Measurements from ENCODE around the gene TSN.
"Not testable (repeated sequence)": the region's sequence is repeated elsewhere in the genome, so short reads cannot be mapped to it uniquely, and the experiment has no call there.

The TSN gene

DNA sequence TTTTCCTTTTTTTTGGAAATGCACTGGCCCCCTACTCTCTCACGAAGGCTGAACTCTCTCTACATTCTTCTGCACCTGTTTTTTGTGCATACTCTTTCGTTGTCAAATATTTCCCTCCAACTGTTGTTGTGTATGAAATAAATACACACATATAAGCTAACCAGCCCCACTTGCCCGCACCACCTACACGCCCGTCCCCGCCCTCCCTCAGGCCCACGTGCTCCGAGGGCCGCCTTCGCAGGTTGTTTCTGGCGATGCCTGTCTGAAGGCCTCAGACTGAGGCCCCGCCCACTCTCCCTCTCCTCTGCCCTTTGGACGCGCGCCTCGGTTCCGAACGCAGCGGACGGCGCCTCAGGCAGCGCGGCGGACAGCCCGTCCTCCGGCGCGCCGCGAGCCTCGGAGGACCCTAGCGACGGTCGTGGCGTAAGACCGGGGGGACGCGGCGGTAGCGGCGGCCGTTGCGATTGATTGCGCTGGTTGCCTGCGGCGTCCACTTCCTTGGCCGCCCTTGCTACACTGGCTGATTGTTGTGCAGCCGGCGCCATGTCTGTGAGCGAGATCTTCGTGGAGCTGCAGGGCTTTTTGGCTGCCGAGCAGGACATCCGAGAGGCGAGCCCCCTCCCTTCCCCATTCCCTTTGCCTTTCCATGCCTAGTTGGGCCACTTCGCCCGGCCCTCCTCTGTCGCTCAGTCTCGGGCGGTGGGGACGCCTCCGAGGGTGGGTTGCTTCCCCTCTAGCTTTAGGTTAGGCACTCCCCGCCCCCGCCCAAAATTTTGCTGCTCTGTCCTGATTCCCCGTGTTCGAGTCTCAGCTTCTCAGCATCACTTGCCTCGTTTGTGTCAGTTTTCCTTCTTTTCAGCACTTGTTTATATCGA lies at the start of gene TSN:
Gene TSN, plus strand, starts transcription at position 415 of the 875 bp plus-strand sequence. Its CDS starts 129 bp downstream, at position 544.
- peak; percentile 84 to 94 for DNase-seq

DNA sequence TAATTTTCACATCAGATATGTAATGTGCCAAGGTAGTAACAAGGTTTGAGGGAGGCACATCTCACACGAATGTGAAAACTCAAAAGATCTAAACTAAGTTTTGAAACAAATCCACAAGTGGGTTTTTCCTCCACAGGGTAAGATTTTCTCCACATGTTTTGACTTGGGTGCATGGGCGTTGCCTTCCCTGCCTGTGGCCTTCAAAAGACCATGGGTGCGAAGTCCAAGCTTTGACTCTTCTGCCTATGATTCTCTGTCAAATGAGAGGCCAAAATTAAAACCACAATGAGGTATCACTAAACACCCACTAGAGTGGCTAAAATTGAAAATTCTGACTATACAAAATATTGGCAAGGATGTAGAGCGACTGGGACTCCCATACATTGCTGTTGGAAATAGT lies 49.5 kb upstream of the TSN start:
- no peak for DNase-seq

DNA sequence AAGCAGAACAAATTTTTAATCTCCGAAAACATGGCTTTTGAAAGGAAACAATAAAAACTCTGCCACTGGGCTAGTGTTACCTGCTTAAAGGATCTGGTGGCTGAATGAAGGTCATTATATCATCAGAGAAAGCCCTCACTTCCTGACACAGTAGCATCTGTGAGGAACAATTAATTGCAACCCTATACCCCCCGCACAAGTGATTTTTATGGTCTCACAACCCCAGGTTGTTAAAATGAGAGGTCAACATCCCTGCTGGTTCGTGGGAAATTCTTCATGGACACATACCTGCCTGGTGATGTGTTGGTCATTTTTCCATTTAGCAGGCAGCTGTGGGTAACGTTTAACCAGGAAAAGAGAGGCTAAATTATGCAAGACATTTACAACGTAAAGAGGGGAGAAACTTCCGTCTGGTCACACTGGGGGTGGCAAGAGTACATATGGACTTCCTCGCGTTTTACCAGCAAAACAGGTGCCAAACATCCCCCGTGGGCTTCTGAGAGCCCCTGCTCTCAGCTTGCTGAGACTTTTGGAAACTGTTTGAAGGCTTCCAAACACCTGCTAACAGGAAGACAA lies 48.0 kb upstream of the TSN start:
- no peak for DNase-seq

DNA sequence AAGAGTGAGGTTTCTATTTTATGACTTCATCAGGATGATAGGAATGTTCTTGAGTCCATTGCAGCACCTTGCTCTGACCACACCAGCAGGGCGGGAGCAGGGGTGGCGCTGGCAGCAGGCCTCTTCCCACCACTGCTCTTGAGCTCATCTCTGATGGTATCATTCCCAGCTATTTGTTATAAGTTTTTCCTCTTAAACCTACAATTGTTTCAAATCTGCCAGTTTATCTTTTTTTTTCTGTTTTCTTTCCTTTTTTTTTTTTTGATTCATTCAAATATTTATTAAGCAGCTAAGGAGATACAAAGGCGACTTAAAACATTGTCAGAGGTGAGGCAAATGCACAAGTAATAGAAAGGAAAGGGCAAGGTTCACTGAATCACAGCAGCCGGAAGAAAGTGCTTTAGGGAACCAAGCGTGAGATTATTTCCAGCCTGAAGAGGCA lies 47.5 kb upstream of the TSN start:
- DNase-seq: no peak

DNA sequence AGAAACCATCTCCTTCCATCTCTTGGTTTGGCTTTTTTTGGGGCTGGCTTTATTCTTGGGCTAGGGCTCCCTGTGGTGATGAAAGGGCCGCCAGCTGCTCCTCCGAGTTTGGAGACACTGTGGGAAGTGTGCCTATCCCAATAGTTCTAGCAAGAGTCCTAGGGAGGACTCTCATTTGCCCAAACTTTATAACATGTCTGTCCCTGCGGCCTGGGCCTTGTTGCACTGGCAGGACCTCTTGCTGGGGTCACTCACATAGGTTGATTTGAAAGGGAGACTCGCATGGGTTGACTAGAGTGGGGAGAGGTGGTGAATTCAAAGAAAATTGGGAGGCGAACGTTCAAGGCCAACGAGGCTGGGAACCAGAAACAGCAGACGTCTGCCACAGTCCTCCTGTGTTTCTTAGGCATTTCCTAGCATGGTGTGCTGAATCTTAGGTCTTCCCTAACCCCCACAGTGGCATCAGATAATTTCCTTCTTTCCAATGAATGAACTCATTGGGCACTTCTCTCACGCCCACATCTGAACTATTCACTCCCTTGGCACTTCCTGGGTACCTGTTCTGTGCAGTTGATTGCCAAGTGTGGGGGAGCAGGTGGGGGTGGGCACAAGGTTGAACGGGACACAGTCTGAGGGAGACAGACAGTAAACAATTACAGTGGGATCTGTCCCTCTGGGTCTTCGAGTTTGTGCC lies 45.5 kb upstream of the TSN start:
- DNase-seq: no peak

DNA sequence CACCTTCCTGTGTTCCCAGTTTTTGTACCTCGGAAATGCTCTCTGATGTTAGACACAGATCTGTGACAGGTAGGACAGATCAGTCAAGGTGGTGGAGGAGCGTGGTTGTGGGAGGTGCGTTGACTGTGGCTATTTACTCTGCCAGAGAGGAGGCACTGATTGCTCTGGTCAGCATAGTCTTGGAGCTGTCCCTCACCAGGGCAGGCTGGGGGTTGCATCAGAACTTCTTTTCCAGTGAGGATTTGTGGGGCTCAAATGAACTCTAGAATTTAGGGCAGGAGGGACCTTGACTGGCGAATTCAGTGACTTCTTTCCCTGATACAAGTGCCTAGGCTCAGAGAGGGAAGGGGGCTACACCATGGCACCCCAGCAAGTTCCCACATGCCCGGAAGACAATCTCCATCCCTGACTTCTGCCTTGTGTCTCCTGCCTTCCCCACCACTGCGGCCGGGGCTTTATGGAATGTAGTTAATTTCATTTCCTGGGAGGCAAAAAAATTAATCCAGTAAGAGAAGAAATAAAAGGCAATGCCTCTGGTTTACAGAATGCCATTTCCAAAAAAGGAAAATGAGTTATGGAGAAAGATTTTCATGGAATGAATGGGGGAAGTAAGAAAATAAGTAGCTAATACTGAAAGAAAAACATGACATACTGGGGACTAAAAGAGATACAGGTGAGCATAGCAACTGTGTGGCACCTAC lies 44.8 kb upstream of the TSN start:
- no peak for DNase-seq

DNA sequence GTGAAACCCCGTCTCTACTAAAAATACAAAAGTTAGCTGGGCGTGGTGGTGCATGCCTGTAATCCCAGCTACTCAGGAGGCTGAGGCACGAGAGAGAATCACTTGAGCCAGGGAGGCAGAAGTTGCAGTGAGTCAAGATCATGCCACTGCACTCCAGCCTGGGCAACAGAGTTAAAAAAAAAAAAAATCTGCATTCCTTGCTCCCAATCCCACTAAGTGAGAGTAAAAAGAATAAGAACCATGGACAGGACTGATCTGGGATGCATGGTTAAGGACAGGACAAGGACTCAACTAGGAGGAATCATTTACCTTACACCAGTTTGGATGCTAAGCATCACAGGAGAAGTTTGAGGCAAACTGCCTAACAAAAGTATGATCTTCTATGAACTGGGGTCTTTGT lies 44.0 kb upstream of the TSN start:
- DNase-seq: not testable (repeated sequence)

DNA sequence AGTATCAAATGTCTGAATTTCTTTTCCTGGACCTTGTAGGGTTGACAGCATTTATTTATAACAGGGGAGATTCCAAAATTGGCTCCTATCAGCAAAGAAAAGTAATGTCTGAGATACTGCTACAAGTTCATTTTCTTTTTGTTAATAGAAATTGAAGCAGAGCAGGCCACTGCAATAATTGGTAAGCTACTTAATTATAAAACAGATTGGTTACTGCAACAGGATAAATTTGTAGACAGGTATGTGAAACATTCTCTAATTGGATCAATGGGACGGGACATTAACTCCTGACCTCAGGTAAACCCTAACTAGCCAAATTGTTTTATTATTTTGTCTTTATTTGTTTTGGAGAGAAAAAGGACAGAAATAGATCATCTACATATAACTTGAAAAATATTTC lies 39.3 kb upstream of the TSN start:
- no peak for DNase-seq

DNA sequence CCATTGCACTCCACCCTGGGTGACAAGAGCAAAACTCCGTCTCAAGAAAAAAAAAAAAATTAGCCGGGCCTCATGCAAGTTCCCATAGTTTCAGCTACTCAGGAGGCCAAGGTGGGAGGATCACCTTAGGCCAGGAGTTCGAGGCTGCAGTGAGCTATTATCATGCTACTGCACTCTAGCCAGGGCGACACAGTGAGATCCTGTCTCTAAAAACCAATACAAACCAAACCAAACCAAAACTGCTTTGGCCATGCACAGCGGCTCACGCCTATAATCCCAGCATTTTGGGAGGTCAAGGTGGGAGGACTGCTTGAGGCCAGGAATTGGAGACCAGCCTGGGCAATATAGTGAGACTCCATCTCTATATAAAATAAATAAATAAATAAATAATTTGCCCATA lies 37.9 kb upstream of the TSN start:
- no peak for DNase-seq

DNA sequence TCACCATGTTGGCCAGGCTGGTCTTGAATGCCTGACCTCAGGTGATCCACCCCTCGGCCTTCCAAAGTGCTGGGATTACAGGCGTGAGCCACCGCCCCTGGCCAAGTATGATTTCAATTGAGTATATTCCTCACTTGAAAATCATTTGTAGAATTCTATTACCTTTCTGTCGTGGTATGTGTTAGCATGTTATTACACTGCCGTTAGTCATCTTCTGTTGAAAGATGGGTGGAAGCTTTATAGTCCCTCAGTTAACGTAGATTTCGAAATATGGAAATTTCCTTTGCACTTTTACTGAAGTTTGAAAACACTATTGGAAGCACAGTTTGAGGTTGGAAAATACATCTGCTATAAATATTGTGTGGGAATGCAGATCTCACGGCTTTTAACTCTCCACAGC lies 33.5 kb upstream of the TSN start:
- no peak for DNase-seq

DNA sequence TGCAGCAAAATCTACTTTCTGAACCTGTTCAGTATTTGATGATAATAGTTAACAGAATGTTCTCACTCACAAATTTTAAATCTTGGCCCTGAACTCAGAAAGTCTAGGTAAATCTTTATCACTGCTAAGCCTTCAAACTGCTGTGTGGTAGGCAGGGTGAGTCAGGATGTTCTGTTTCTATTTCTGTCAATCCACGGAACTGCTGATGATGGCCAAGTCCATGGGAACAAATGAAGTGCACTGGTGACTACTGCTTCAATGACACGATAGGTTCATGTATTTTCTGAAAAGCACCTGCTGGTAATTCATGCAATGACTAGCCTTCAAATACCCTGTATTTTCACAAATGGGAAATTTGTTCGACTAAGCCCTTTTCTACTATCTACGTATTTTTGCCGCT lies 33.0 kb upstream of the TSN start:
- DNase-seq: no peak

DNA sequence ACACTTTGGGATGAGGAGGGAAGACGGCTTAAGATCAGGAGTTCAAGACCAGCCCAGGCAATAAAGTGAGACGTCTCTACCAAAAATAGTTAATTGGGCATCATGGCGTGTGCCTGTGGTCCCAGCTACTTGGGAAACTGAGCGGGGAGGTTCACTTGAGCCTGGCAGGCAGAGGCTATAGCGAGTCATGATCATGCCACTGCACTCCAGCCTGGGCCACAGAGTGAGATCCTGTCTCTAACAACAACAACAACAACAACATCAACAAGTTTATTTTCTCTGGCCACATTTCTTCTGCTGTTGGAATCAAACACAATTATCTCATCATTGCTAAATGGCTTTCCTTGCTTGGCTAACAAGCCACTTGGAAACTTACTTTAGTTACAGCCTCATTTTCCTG lies 32.1 kb upstream of the TSN start:
- DNase-seq: no peak

DNA sequence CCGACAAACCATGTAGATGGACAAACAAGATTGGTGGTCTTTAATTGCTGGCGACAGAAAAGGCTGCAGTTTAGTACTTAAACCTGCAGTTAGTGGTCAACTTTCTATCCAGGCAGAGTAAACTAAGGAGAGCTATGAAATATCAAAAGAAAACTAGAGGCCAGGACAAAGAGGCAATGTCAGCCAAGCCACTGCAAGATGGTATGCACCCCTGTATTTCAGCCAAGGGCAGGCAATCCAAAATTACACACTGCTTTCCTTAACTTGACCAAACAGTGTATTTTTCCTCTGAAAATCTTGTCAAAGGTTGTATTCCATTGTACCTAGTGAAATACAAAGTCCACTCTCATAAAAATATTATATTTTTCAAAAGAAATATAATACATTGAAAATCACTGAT lies 28.1 kb upstream of the TSN start:
- no peak for DNase-seq

DNA sequence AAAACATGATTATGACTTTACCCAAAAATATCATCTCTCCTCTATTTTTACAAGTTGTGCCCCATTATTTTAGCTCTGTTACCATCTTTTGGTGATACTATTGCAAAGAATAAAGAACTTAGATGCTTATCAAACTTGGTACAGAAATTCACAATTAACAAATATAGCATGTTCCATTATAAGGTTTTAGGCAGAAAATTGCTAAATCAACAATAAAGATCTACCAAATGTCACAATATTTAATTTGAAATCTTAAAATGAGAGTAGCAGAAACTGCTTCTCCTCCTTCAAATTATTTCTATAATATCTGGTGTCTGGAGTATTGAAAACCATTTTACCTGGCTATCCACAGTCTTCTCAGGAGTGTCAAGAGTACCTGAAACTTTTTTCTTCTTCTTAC lies 27.5 kb upstream of the TSN start:
- DNase-seq: no peak

DNA sequence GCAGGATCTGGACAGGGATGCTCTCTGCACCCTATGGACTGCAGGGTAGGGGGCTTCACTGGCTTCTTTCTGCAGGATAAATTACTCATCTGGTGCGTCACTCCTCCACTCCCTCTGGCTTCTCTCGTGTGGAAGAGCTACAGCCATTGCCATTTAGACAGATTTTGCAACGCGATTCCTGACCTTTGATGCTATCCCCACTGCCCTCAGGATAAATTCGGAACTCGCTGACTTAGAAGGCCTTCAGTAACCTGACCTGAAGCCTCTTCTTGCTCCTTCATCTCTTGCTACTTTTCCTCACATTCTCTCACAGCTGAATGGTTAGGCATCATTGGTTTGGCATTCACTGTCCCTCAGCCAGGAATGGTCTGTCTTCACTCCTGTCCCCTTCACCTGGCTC lies 24.1 kb upstream of the TSN start:
- DNase-seq: no peak

DNA sequence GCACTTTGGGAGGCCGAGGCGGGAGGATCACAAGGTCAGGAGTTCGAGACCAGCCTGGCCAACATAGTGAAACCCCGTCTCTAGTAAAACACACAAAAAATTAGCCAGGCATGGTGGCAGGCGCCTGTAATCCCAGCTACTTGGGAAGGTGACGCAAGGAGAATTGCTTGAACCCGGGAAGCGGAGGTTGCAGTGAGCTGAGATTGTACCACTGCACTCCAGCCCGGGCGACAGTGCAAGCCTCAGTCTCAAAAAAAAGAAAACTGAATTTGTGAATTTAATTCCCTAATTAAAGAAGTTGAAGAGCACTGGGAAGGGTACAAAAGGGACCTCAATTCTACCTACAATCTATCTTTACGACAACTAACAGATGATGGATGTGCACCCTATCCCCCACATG lies 20.9 kb upstream of the TSN start:
- DNase-seq: not testable (repeated sequence)

DNA sequence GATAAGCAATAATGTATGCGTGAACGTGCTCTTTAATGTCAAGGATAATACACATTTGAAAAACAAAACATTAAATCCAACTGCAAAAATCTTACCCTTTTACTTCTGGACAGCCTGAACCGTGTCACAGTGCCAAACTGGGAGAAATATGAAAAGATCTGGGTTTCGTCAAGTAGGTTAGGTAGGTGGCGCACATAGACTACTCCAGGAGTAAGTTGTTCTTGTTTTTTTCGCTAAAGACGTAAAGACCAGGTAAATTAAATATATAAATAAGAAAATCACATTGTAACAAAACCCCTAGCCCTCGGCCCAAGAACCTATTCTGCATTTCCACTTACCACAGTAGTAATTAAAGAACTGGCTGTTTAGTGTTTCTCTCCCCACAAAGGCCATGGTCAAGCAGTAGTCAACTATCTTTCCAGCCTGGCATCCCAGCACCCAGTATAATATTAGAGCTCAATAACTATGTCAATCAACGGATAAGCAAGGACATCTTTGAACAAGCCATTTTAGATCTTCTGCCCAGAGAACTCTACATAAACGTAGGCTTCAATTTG lies 19.9 kb upstream of the TSN start:
- no peak for DNase-seq

DNA sequence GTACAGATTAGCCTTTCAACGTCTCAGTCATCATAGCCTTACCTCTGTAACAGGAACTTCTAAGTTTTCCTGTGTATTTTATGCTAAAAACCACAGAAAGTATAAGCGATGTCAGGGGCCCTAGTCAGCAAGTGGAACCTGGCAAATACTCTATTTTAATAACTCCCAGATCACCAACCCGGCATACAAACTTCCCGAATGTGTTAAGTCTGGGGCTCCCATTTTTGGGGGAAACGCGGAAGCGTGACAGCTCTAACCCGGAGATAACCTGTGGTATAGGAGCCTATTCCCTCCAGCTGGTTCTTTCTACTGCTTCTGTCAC lies 19.4 kb upstream of the TSN start:
- DNase-seq: no peak

DNA sequence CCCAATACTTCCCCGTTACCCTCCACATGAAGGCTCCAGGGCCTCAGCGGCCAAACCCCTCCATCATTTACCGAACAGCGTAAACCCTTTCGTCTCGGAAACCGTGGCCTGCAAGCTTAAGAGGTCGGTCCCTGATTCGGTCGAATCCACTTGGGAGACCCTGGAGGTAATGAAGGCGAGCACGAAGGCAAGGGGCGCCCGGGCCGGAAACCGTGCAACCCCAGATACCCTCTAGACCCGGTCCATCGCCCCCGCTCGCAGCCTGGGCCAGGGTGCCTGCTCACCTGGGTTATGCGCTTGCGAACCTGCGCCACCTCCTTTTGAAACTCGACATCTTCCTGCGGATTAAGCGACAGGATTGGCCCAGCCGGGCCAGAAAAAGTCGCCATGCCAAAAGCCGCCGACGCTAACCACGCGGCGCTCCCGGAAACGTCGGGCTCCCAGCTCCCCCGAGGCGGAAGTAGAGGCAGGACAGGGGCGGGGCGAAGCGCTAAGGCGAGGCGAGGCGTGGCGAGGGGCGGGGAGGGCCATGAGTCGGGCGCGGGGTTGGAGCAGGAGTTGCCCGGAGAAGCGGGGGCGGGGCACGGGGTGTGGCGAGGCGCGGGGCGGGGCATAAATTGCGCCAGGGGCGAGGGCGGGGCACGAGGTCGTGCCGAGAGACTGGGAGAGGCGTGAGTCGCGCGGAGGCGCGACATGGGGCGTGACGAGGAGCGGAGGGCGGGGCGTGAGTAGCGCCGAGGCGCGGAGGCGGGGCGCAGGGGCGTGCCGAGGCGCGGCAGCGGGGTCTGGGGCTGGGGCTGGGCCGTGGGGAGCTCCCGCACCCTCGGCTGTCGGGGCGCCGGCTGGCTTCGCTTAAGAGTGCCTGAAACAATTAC lies 18.8 kb upstream of the TSN start, which contains the start of gene NIFK:
Gene NIFK, minus strand, starts transcription at position 414 of the 875 bp plus-strand sequence. Its CDS starts 25 bp downstream, at position 389.
- peak; percentile 97 to 98 for DNase-seq

DNA sequence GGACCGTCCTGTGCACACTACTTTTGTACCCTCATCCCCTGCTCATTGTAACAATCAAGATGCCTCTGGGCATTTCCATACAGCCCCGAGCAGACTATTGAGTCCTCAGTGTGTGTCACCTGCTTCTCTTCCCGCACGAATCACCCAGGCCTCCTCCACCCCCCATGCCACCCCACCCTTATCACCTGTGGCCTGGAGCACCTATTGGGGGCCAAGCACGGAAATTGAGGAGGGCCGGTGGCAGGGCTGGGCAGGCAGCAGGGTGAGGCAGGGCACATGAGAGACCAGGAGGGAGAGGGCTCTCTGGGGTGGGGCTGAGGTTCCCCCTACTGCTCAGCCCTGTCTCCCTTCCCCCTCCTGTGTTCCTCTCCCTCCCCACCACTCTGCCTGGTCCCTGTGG lies 14.5 kb upstream of the TSN start:
- DNase-seq: no peak

DNA sequence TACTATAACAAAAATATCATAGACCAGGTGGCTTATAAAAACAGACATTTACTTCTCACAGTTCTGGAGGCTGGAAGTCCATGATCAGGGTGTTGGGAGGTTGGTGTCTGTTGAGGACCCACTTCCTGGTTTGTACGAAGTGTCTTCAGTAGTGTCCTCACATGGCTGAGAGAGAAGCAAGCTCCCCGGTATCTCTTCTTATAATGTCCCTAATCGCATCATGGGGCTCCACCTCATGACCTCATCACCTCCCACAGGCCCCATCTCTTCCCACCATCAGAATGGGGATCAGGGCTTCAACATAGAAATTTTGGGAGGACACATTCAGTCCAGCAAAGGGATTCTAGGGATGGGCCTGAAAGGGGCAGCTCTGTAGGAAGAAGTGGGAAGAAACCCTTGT lies 14.0 kb upstream of the TSN start:
- no peak for DNase-seq

DNA sequence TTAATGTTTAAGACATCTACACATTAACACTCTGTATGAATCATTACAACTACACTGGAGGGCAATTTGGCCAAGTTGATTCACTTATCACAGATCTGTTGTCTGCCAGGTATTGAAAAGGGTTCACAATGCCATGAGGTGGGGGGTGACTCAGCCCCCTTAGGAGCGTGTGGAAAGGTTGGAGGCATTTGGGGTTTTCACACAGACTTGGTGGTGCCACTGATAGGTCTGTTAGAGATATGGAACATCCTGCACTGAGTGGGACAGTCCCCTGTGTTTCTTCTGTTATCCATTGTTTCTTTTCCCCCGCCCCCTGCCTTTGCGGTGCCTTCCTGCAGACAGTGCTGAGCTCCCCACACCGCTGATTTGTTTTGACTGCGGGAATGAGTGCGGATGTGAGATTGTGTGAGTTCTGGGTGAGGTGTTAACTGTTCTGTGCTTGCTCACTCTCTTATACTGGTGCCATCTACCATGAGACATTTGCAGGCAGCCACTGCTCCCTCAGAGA lies 9.3 kb upstream of the TSN start:
- no peak for DNase-seq

Measured in bone marrow (tissue), 2 donors.